CD4-positive, alpha-beta T cell (primary cell): ENCODE measurements around the gene SNAP23. TPM values are rescaled to one million over a fixed set of nuclear protein-coding genes. Genes with fewer than 3 reads are reported as not detected.

Experiments
- ATAC-seq: fragments of 200-7000 bp; cut with Tn5 transposase; one replicate; pipeline ENCODE4 v1.10.0; 2022; ENCODE audit warnings: mild to moderate bottlenecking; ENCODE audit not compliant: poor library complexity
- CTCF ChIA-PET: fragments of 350-600 bp; sonication (Branson Sonifier 250); formaldehyde crosslinking; loops from one replicate; lab custom pipeline; 2021; ENCODE audit warnings: antibody characterized with exemption, inconsistent platforms; lab: Charles Lee
- POLR2A ChIA-PET: fragments of 350-600 bp; sonication (Branson Sonifier 250); formaldehyde crosslinking; loops from one replicate; lab custom pipeline; 2021; ENCODE audit warnings: antibody characterized with exemption, inconsistent platforms; lab: Charles Lee
- DNase-seq, 14 experiments: peaks; one replicate each; pipeline ENCODE4 v3.0.0-alpha.2; 2013 to 2020; ENCODE audit warnings: mixed read lengths in 2 of 14
- H3K27ac ChIP-seq, 2 donors: one replicate each; pipeline versions ENCODE4 v1.5.1 to v1.7.0; 2013; ENCODE audit warnings: low read length in 2 of 2, low read depth in 1 of 2, mild to moderate bottlenecking in 1 of 2
- H3K27me3 ChIP-seq, 2 experiments: 1 replicate in 1 of 2; 2 replicates in 1 of 2; pipeline versions ENCODE4 v1.6.1 to v1.7.0; 2013; ENCODE audit warnings: low read length in 2 of 2, control low read depth in 1 of 2, mild to moderate bottlenecking in 1 of 2, moderate library complexity in 1 of 2; ENCODE audit not compliant: insufficient read depth in 2 of 2, control insufficient read depth in 1 of 2
- H3K36me3 ChIP-seq: one replicate; pipeline ENCODE4 v1.6.1; 2013; ENCODE audit warnings: low read length, control low read depth; ENCODE audit not compliant: insufficient read depth
- H3K4me1 ChIP-seq: one replicate; pipeline ENCODE4 v1.6.1; 2013; ENCODE audit warnings: low read length, control low read depth; ENCODE audit not compliant: insufficient read depth
- H3K4me3 ChIP-seq: one replicate; pipeline ENCODE4 v1.5.1; 2013; ENCODE audit warnings: mild to moderate bottlenecking, low read length, moderate library complexity
- H3K9me3 ChIP-seq, 2 experiments: 1 replicate in 1 of 2; 2 replicates in 1 of 2; pipeline versions ENCODE4 v1.6.1 to v1.7.0; 2013; ENCODE audit warnings: low read length in 2 of 2, mild to moderate bottlenecking in 2 of 2, control low read depth in 1 of 2, moderate library complexity in 1 of 2; ENCODE audit not compliant: control insufficient read depth in 1 of 2, insufficient read depth in 1 of 2
- H3K27ac Mint-ChIP-seq: one replicate; pipeline ENCODE4 v1.8.0; 2020; ENCODE audit warnings: mixed read lengths
- H3K27me3 Mint-ChIP-seq: one replicate; pipeline ENCODE4 v1.8.0; 2021; ENCODE audit warnings: mixed read lengths
- H3K36me3 Mint-ChIP-seq: one replicate; pipeline ENCODE4 v1.8.0; 2021; ENCODE audit warnings: low read depth, mixed read lengths
- H3K4me1 Mint-ChIP-seq: one replicate; pipeline ENCODE4 v1.8.0; 2021; ENCODE audit warnings: low read depth, mixed read lengths
- H3K4me3 Mint-ChIP-seq: one replicate; pipeline ENCODE4 v1.8.0; 2020; ENCODE audit warnings: mild to moderate bottlenecking, mixed read lengths
- H3K9me3 Mint-ChIP-seq: one replicate; pipeline ENCODE4 v1.8.0; 2020; ENCODE audit warnings: mixed read lengths
- CTCF ChIP-seq: fragments of 200-600 bp; IDR thresholded peaks from one replicate; pipeline ENCODE4 v1.8.0; 2022; ENCODE audit warnings: antibody characterized with exemption, mild to moderate bottlenecking
- intact Hi-C, 2 experiments: fragments of 100-400 bp; cut with DNase I in 1 of 2; cut with micrococcal nuclease in 1 of 2; formaldehyde crosslinking; loops; one replicate each; pipeline versions ENCODE4 v1.15.1 to v1.9.0; 2023 to 2025; cut with DNase I, micrococcal nuclease
- total RNA-seq, 174 experiments: library from RNA in 2 of 174; stranded (reverse) in 2 of 174; gene quantifications; one replicate each; pipeline ENCODE4 v1.2.3 and lab custom pipeline; 2021 to 2026

SNAP23 gene
- total RNA-seq, 2 experiments from 2014 or later: 37.4 to 40.1 TPM

GRCh38 chr15:42558739-42559138 lies 63.3 kb downstream of the SNAP23 start:
- H3K4me1 Mint-ChIP-seq: peaks cover 9% of the 10 kb centered on the region
- H3K9me3 Mint-ChIP-seq: no peaks in the 10 kb centered on the region
- H3K27me3 Mint-ChIP-seq: no peaks in the 10 kb centered on the region
- no peak overlapping the region for H3K27ac ChIP-seq
- no peak overlapping the region for H3K27ac Mint-ChIP-seq
- H3K4me1 ChIP-seq: no peaks in the 10 kb centered on the region
- H3K9me3 ChIP-seq: no peaks in the 10 kb centered on the region
- intact Hi-C loops: loop anchor here in 1 of 2 experiments (10.0 kb wide), 1 partner anchor 86 kb away; no protein-coding TSS in a partner anchor
- ATAC-seq (no peak), DNase-seq (no peak)
- CTCF ChIA-PET: interaction anchor here (0.7 kb wide), 1 partner anchor 368 kb away, joined by 3 read pairs; no protein-coding TSS in a partner anchor
- H3K36me3 ChIP-seq: peaks cover 47% of the 10 kb centered on the region
- TF ChIP-seq CTCF: no peak
- H3K4me3 Mint-ChIP-seq: no peak overlapping the region
- no peak overlapping the region for H3K4me3 ChIP-seq
- peaks cover 57% of the 10 kb centered on the region for H3K36me3 Mint-ChIP-seq
- POLR2A ChIA-PET: no interaction called here
- H3K27me3 ChIP-seq: no peaks in the 10 kb centered on the region

GRCh38 chr15:42575188-42576039 lies 80.0 kb downstream of the SNAP23 start, which contains the start of gene STARD9:
Gene STARD9 (plus strand): TSS chr15:42575606. CDS start chr15:42575716, 110 bp downstream.
- Mint-ChIP-seq H3K4me3 (peak within 1 kb of the TSS; percentile 94), H3K27me3 (peaks cover 16% of the 10 kb centered on the region), H3K4me1 (peaks cover 28% of the 10 kb centered on the region), H3K9me3 (no peaks in the 10 kb centered on the region), H3K36me3 (no peaks in the 10 kb centered on the region), H3K27ac (peak within 1 kb of the TSS; percentile 76)
- Histone ChIP-seq H3K9me3 (no peaks in the 10 kb centered on the region), H3K4me1 (peaks cover 16% of the 10 kb centered on the region), H3K27me3 (no peaks in the 10 kb centered on the region), H3K36me3 (no peaks in the 10 kb centered on the region), H3K4me3 (peak within 1 kb of the TSS; percentile 78), H3K27ac (peak within 1 kb of the TSS; percentile 38 to 46)
- peak; percentile 94 for ATAC-seq
- ChIA-PET POLR2A (interaction anchor here (0.6 to 2.1 kb wide), 14 partner anchors 10 to 1881 kb away, joined by 3 to 29 read pairs (median 4); partner anchors contain the start of genes GANC, HAUS2, LRRC57 and RAD51), CTCF (interaction anchor here (0.8 to 1.6 kb wide), 3 partner anchors 16 to 104 kb away, joined by 3 to 5 read pairs (median 3); no protein-coding TSS in a partner anchor)
- intact Hi-C loops: loop anchor here (1.0 to 5.0 kb wide), 4 partner anchors 27 to 532 kb away; partner anchors contain the start of genes CDAN1 (in 1 of the 2), HAUS2 (in 1 of the 2), LRRC57 (in 1 of the 2) and UBR1 (in 1 of the 2)
- DNase-seq: peak; percentile 84 to 97 (median 92)
- no peak for TF ChIP-seq CTCF

GRCh38 chr15:42576040-42576594 lies 80.7 kb downstream of the SNAP23 start:
- no peak for TF ChIP-seq CTCF
- peak overlapping the region; percentile 78 for H3K4me3 ChIP-seq
- H3K4me1 Mint-ChIP-seq: peaks cover 32% of the 10 kb centered on the region
- no peaks in the 10 kb centered on the region for H3K9me3 ChIP-seq
- DNase-seq (no peak), ATAC-seq (no peak)
- no peaks in the 10 kb centered on the region for H3K27me3 ChIP-seq
- peak overlapping the region; percentile 94 for H3K4me3 Mint-ChIP-seq
- POLR2A ChIA-PET: interaction anchor here (0.8 to 2.1 kb wide), 11 partner anchors 9 to 1881 kb away, joined by 3 to 29 read pairs (median 4); partner anchors contain the start of genes GANC, HAUS2, LRRC57 and RAD51
- peaks cover 16% of the 10 kb centered on the region for H3K27me3 Mint-ChIP-seq
- no peaks in the 10 kb centered on the region for H3K36me3 ChIP-seq
- H3K27ac Mint-ChIP-seq: peak overlapping the region; percentile 76
- no peak overlapping the region for H3K27ac ChIP-seq
- H3K36me3 Mint-ChIP-seq: no peaks in the 10 kb centered on the region
- H3K4me1 ChIP-seq: peaks cover 23% of the 10 kb centered on the region
- H3K9me3 Mint-ChIP-seq: no peaks in the 10 kb centered on the region
- intact Hi-C loops: loop anchor here (5.0 kb wide), 3 partner anchors 76 to 531 kb away; partner anchors contain the start of genes CDAN1 (in 1 of the 2) and UBR1 (in 1 of the 2)
- CTCF ChIA-PET: interaction anchor here (0.8 to 1.6 kb wide), 2 partner anchors 16 to 27 kb away, joined by 3 to 5 read pairs; no protein-coding TSS in a partner anchor
